NK-92 treated with Interleukin-12 subunit alpha and Interleukin-12 subunit beta, amount 100 ng/mL, for 24 hours (cell line): ENCODE data around the gene ZNF354C.

Experiments used
- DNase-seq: peaks from one replicate; lab custom pipeline; 2025; lab: John Stamatoyannopoulos, UW

ZNF354C gene

GRCh38 chr5:179113945-179114641, 53.9 kb downstream of the ZNF354C start:
- DNase-seq, result no peak

GRCh38 chr5:179114756-179115155, 54.6 kb downstream of the ZNF354C start:
- no peak for DNase-seq

- DNase-seq, result no peak
These were observed 55.1 kb downstream of the ZNF354C start for GRCh38 chr5:179115307-179115706.

- no peak for DNase-seq
These were observed 55.8 kb downstream of the ZNF354C start for GRCh38 chr5:179115845-179116524.

GRCh38 chr5:179118338-179118737, 58.2 kb downstream of the ZNF354C start:
- DNase-seq, result no peak

- no peak for DNase-seq
These were observed 58.7 kb downstream of the ZNF354C start for GRCh38 chr5:179118756-179119414.

- DNase-seq, result no peak
These were observed 59.4 kb downstream of the ZNF354C start for GRCh38 chr5:179119415-179120170.

- DNase-seq, result no peak
These were observed 60.3 kb downstream of the ZNF354C start for GRCh38 chr5:179120421-179120861.

- no peak for DNase-seq
These were observed 60.9 kb downstream of the ZNF354C start for GRCh38 chr5:179120951-179121666.

GRCh38 chr5:179121667-179122111, 61.5 kb downstream of the ZNF354C start:
- DNase-seq, result no peak

- DNase-seq, result no peak
These were observed 62.4 kb downstream of the ZNF354C start for GRCh38 chr5:179122411-179123108.

GRCh38 chr5:179123109-179123426, 62.9 kb downstream of the ZNF354C start:
- DNase-seq, result no peak

GRCh38 chr5:179123491-179124272, 63.5 kb downstream of the ZNF354C start:
- no peak for DNase-seq

GRCh38 chr5:179124273-179124852, 64.2 kb downstream of the ZNF354C start:
- no peak for DNase-seq

GRCh38 chr5:179124853-179125788, 64.9 kb downstream of the ZNF354C start:
- no peak for DNase-seq

- no peak for DNase-seq
These were observed 65.8 kb downstream of the ZNF354C start for GRCh38 chr5:179125789-179126505.

- no peak for DNase-seq
These were observed 66.4 kb downstream of the ZNF354C start for GRCh38 chr5:179126506-179126991.
